Gastroesophageal sphincter (tissue), 3 donors: ENCODE results near the gene NEUROG2.

Experiments
- CTCF ChIP-seq, 4 experiments: fragments of 200-600 bp in 2 of 4; fragments of 450-650 bp in 2 of 4; sonication (generic) in 1 of 4; IDR thresholded peaks; one replicate each; pipeline ENCODE4 v1.5.1; 2017 to 2019; ENCODE audit warnings: antibody characterized with exemption in 4 of 4, mild to moderate bottlenecking in 2 of 4, moderate library complexity in 2 of 4
- EP300 ChIP-seq: sonication (generic); formaldehyde crosslinking; IDR thresholded peaks from one replicate; pipeline ENCODE4 v1.6.1; 2017; ENCODE audit warnings: antibody characterized with exemption, mild to moderate bottlenecking
- POLR2A ChIP-seq, 2 donors: fragments of 450-650 bp; IDR thresholded peaks; one replicate each; pipeline ENCODE4 v1.6.1; 2017; ENCODE audit warnings: antibody characterized with exemption in 2 of 2, mild to moderate bottlenecking in 2 of 2, moderate library complexity in 1 of 2
- POLR2AphosphoS5 ChIP-seq: sonication (generic); formaldehyde crosslinking; IDR thresholded peaks from one replicate; pipeline ENCODE4 v1.6.1; 2017; ENCODE audit warnings: antibody characterized with exemption

- TF ChIP-seq CTCF (IDR thresholded peaks at IDR 0.05), result no peak
- no peak for TF ChIP-seq EP300
- no peak for TF ChIP-seq POLR2A (IDR thresholded peaks at IDR 0.05)
- TF ChIP-seq POLR2AphosphoS5, result no peak
Observed at GRCh38 chr4:112545346-112545745, 29.4 kb upstream of the NEUROG2 start.
